NCI-H2196 (cell line): ENCODE results near the gene NXNL1.
"Not testable (repeated sequence)": the region's sequence is repeated elsewhere in the genome, so short reads cannot be mapped to it uniquely, and the experiment has no call there.

Source experiments
- DNase-seq: peaks from one replicate; lab custom pipeline; 2025; ENCODE audit not compliant: unreplicated experiment; lab: John Stamatoyannopoulos, UW

The NXNL1 gene

GRCh38 chr19:17460372-17461230 is at the start of gene NXNL1:
TSS of gene NXNL1 (minus strand) at chr19:17460926. CDS start at chr19:17460869, 57 bp downstream.
- DNase-seq = no peak

GRCh38 chr19:17508558-17508933 is 47.8 kb upstream of the NXNL1 start:
- not testable (repeated sequence) for DNase-seq

GRCh38 chr19:17506745-17507144 is 46.0 kb upstream of the NXNL1 start:
- no peak for DNase-seq

GRCh38 chr19:17505223-17505622 is 44.5 kb upstream of the NXNL1 start:
- no peak for DNase-seq

- no peak for DNase-seq
These were observed 43.7 kb upstream of the NXNL1 start for GRCh38 chr19:17504456-17504855.

GRCh38 chr19:17504030-17504429 is 43.3 kb upstream of the NXNL1 start:
- DNase-seq = no peak

- DNase-seq = no peak
These were observed 42.5 kb upstream of the NXNL1 start for GRCh38 chr19:17503240-17503639.

GRCh38 chr19:17500447-17501198 is 39.9 kb upstream of the NXNL1 start:
- DNase-seq = no peak

GRCh38 chr19:17499648-17500446 is 39.1 kb upstream of the NXNL1 start:
- DNase-seq = peak; percentile 34

- DNase-seq = not testable (repeated sequence)
These were observed 38.3 kb upstream of the NXNL1 start for GRCh38 chr19:17499025-17499424.

GRCh38 chr19:17497149-17497798 is 36.5 kb upstream of the NXNL1 start:
- DNase-seq = no peak

GRCh38 chr19:17496337-17496997 is 35.7 kb upstream of the NXNL1 start:
- peak; percentile 79 for DNase-seq

- no peak for DNase-seq
These were observed 35.0 kb upstream of the NXNL1 start for GRCh38 chr19:17495639-17496296.

- no peak for DNase-seq
These were observed 30.6 kb upstream of the NXNL1 start for GRCh38 chr19:17491287-17491686.

- no peak for DNase-seq
These were observed 29.7 kb upstream of the NXNL1 start for GRCh38 chr19:17490411-17490810.

- no peak for DNase-seq
These were observed 28.8 kb upstream of the NXNL1 start for GRCh38 chr19:17489392-17490030.

- DNase-seq = peak; percentile 33
These were observed 28.1 kb upstream of the NXNL1 start for GRCh38 chr19:17488593-17489391.

- DNase-seq = no peak
These were observed 26.8 kb upstream of the NXNL1 start for GRCh38 chr19:17487284-17488121.
